Astrocyte of the cerebellum (primary cell): ENCODE measurements around the gene PTPN3.

Source experiments
- DNase-seq: peaks from one replicate; pipeline ENCODE4 v3.0.0-alpha.2; 2011; ENCODE audit warnings: low read depth
- H3K4me3 ChIP-seq: 2 replicates; pipeline ENCODE4 v1.5.1; 2011; ENCODE audit warnings: mild to moderate bottlenecking, low read depth, low read length, moderate library complexity
- CTCF ChIP-seq: IDR thresholded peaks from 2 replicates; pipeline ENCODE4 v1.5.1; 2012; ENCODE audit warnings: low read length, low read depth, moderate library complexity, mild to moderate bottlenecking; ENCODE audit errors: missing control alignments
- in situ Hi-C: cut with HindIII; loops from 2 replicates; pipeline ENCODE4 v1.10.0; 2017; ENCODE audit warnings: low sequenced_read_pairs

PTPN3 gene

GRCh38 chr9:109408759-109409462 is 89.2 kb downstream of the PTPN3 start:
- no peak overlapping the region for H3K4me3 ChIP-seq
- TF ChIP-seq CTCF, result no peak
- no peak for DNase-seq
- in situ Hi-C loops, result no loop called here

GRCh38 chr9:109403766-109404320 is 94.3 kb downstream of the PTPN3 start:
- in situ Hi-C loops, result no loop called here
- no peak overlapping the region for H3K4me3 ChIP-seq
- no peak for DNase-seq
- TF ChIP-seq CTCF, result no peak

- no peak for DNase-seq
- no peak overlapping the region for H3K4me3 ChIP-seq
- in situ Hi-C loops, result no loop called here
- no peak for TF ChIP-seq CTCF
Measured at GRCh38 chr9:109403116-109403515, 95.0 kb downstream of the PTPN3 start.

- H3K4me3 ChIP-seq, result no peak overlapping the region
- TF ChIP-seq CTCF, result no peak
- no peak for DNase-seq
- in situ Hi-C loops, result no loop called here
Measured at GRCh38 chr9:109401990-109402318, 96.2 kb downstream of the PTPN3 start.

- TF ChIP-seq CTCF, result peak; percentile 92
- in situ Hi-C loops, result no loop called here
- H3K4me3 ChIP-seq, result no peak overlapping the region
- DNase-seq, result peak; percentile 37
Measured at GRCh38 chr9:109401169-109401989, 96.7 kb downstream of the PTPN3 start.

- H3K4me3 ChIP-seq, result no peak overlapping the region
- DNase-seq, result no peak
- no peak for TF ChIP-seq CTCF
- in situ Hi-C loops, result no loop called here
Measured at GRCh38 chr9:109399258-109399767, 98.8 kb downstream of the PTPN3 start.
